ENCODE data around the gene IL3RA. TPM values are rescaled to one million over a fixed set of nuclear protein-coding genes. Genes with fewer than 3 reads are reported as not detected.

The IL3RA gene
- total RNA-seq, 6 experiments from 2014 or later: 0.42 to 1.7 (median 0.69) TPM

- H3K36me3 ChIP-seq: peaks cover 16 to 60% (median 43%) of the 10 kb centered on the region in 4 donors
- intact Hi-C loops (cut with DNase I): no loop called here
- peaks cover 0 to 28% (median 10%) of the 10 kb centered on the region in 4 donors for H3K4me1 ChIP-seq
- no peak for ATAC-seq
- TF ChIP-seq POLR2A (IDR thresholded peaks at IDR 0.05): no peak
- TF ChIP-seq CTCF (IDR thresholded peaks at IDR 0.05): no peak
- H3K27ac ChIP-seq: no peak overlapping the region
- peak in 2 of 3 donors; percentile 43 to 54 for DNase-seq
- WGBS (ENCODE audit: insufficient coverage, low coverage, low lambda C conversion rate, missing lambda C conversion rate): 77% methylated on average over 4 of the region's 51 CpGs
- no peaks in the 10 kb centered on the region for H3K27me3 ChIP-seq
- H3K9me3 ChIP-seq: no peaks in the 10 kb centered on the region
- no peak overlapping the region for H3K4me3 ChIP-seq
Measured at GRCh38 chrX:1389181-1389992, 52.8 kb downstream of the IL3RA start.

- WGBS (ENCODE audit: insufficient coverage, low coverage, low lambda C conversion rate, missing lambda C conversion rate): 94% methylated on average over 8 of the region's 10 CpGs
- Histone ChIP-seq H3K4me1 (peaks cover 0 to 28% (median 10%) of the 10 kb centered on the region in 4 donors), H3K36me3 (peaks cover 16 to 56% (median 43%) of the 10 kb centered on the region in 4 donors), H3K27me3 (no peaks in the 10 kb centered on the region), H3K27ac (no peak overlapping the region), H3K9me3 (no peaks in the 10 kb centered on the region), H3K4me3 (no peak overlapping the region)
- TF ChIP-seq CTCF (IDR thresholded peaks at IDR 0.05): no peak
- TF ChIP-seq POLR2A (IDR thresholded peaks at IDR 0.05): no peak
- DNase-seq: peak in 2 of 3 donors; percentile 27 to 32
- no peak for ATAC-seq
- intact Hi-C loops (cut with DNase I): no loop called here
Measured at GRCh38 chrX:1389993-1390285, 53.4 kb downstream of the IL3RA start.

- TF ChIP-seq POLR2A (IDR thresholded peaks at IDR 0.05) (no peak), CTCF (IDR thresholded peaks at IDR 0.05) (no peak)
Measured at GRCh38 chrX:1390621-1391369, 54.2 kb downstream of the IL3RA start.

GRCh38 chrX:1391370-1391706 lies 54.8 kb downstream of the IL3RA start:
- 0% methylated on average over 4 of the region's 19 CpGs for WGBS (ENCODE audit: insufficient coverage, low coverage, low lambda C conversion rate, missing lambda C conversion rate)
- DNase-seq (peak in 1 of 3 donors; percentile 93), ATAC-seq (no peak)
- H3K36me3 ChIP-seq: peaks cover 9 to 43% (median 31%) of the 10 kb centered on the region in 4 donors
- peak overlapping the region; percentile 92 to 96 (median 95) for H3K27ac ChIP-seq
- peak overlapping the region; percentile 97 to 100 (median 99) for H3K4me3 ChIP-seq
- intact Hi-C loops (cut with DNase I): no loop called here
- H3K9me3 ChIP-seq: no peaks in the 10 kb centered on the region
- no peaks in the 10 kb centered on the region for H3K27me3 ChIP-seq
- TF ChIP-seq POLR2A (IDR thresholded peaks at IDR 0.05) (no peak), CTCF (IDR thresholded peaks at IDR 0.05) (no peak)
- peaks cover 0 to 28% (median 10%) of the 10 kb centered on the region in 4 donors for H3K4me1 ChIP-seq

More at GRCh38 chrX:1390621-1391369, 54.2 kb downstream of the IL3RA start:
- H3K4me3 ChIP-seq: peak overlapping the region; percentile 97 to 100 (median 99)
- H3K27ac ChIP-seq: peak overlapping the region; percentile 92 to 96 (median 95)
- peaks cover 14 to 48% (median 36%) of the 10 kb centered on the region in 4 donors for H3K36me3 ChIP-seq
- H3K9me3 ChIP-seq: no peaks in the 10 kb centered on the region
- 48% methylated on average over 30 of the region's 30 CpGs for WGBS (ENCODE audit: insufficient coverage, low coverage, low lambda C conversion rate, missing lambda C conversion rate)
- no peak for ATAC-seq
- peaks cover 0 to 28% (median 10%) of the 10 kb centered on the region in 4 donors for H3K4me1 ChIP-seq
- intact Hi-C loops (cut with DNase I): no loop called here
- H3K27me3 ChIP-seq: no peaks in the 10 kb centered on the region
- peak in 2 of 3 donors; percentile 47 to 55 for DNase-seq
